K562 (cell line): ENCODE measurements around the gene PRDM16. TPM values are rescaled to one million over a fixed set of nuclear protein-coding genes. Genes with fewer than 3 reads are reported as not detected.

Experiments used
- ATAC-seq: fragments of 200-7000 bp; cut with Tn5 transposase; 3 replicates; pipeline ENCODE4 v1.9.1; 2020; ENCODE audit warnings: moderate library complexity
- BruUV-seq: library from RNA; stranded (reverse); fragments of 400-500 nt; replicated peaks from 2 replicates; lab custom pipeline; 2021; lab: Mats Ljungman, UMichigan
- CTCF ChIA-PET: fragments of 300-600 bp; formaldehyde crosslinking; extraction: SDS; loops from one replicate; lab custom pipeline; 2021; ENCODE audit warnings: low intra/inter-chr PET ratio; lab: Yijun Ruan, JAX
- POLR2A ChIA-PET: fragments of 300-600, 350-650 bp; sonication (Branson Sonifier 250); formaldehyde crosslinking; extraction: SDS; loops from one replicate; lab custom pipeline; 2021; ENCODE audit warnings: antibody characterized with exemption, inconsistent platforms; lab: Yijun Ruan, JAX
- DNase-seq, 4 experiments: peaks; one replicate each; pipeline versions ENCODE4 v3.0.0 to v3.0.0-alpha.2; 2011 to 2018; ENCODE audit warnings: low spot score in 3 of 4, mixed read lengths in 3 of 4; ENCODE audit errors: extremely low read depth in 1 of 4
- FAIRE-seq: peaks from 2 replicates; lab custom pipeline; 2011; peaks lifted over from hg19 to GRCh38; lab: Jason Lieb, UNC
- H2AFZ ChIP-seq: 2 replicates; pipeline ENCODE4 v1.6.0; 2011; ENCODE audit warnings: low read depth, low read length, control low read depth, inconsistent platforms
- H3K27ac ChIP-seq: fragments of 200-600 bp; 3 replicates; pipeline ENCODE4 v1.8.0; 2011; ENCODE audit warnings: low read depth, mild to moderate bottlenecking, control low read depth, inconsistent platforms, low read length, moderate library complexity, mixed read lengths; ENCODE audit errors: extremely low read depth
- H3K27me3 ChIP-seq, 2 experiments: fragments of 300-600 bp in 1 of 2; 2 replicates in 1 of 2; 3 replicates in 1 of 2; pipeline versions ENCODE4 v1.6.0 to v1.8.0; 2011; ENCODE audit warnings: inconsistent platforms in 2 of 2, low read length in 2 of 2, mild to moderate bottlenecking in 1 of 2, mixed read lengths in 1 of 2, moderate library complexity in 1 of 2; ENCODE audit not compliant: control insufficient read depth in 2 of 2, insufficient read depth in 2 of 2
- H3K36me3 ChIP-seq: fragments of 300-600 bp; 3 replicates; pipeline ENCODE4 v1.8.0; 2011; ENCODE audit warnings: mild to moderate bottlenecking, low read length, inconsistent platforms; ENCODE audit not compliant: control insufficient read depth, insufficient read depth
- H3K4me1 ChIP-seq, 2 experiments: fragments of 200-600 bp in 1 of 2; replicated peaks in 1 of 2; 2 replicates in 1 of 2; 3 replicates in 1 of 2; pipeline versions ENCODE4 v1.5.1 to v1.8.0; 2011; ENCODE audit warnings: inconsistent platforms in 2 of 2, low read length in 2 of 2, mild to moderate bottlenecking in 1 of 2, mixed read lengths in 1 of 2, moderate library complexity in 1 of 2; ENCODE audit not compliant: control insufficient read depth in 2 of 2, insufficient read depth in 2 of 2
- H3K4me2 ChIP-seq: 2 replicates; pipeline ENCODE4 v1.6.1; 2011; ENCODE audit warnings: low read length, control low read depth, inconsistent platforms, mixed read lengths; ENCODE audit not compliant: insufficient read depth
- H3K4me3 ChIP-seq: fragments of 200-600 bp; sonication (generic), shearing (Covaris generic); 2 replicates; pipeline ENCODE4 v1.5.1; 2016; ENCODE audit warnings: control low read depth, inconsistent platforms
- H3K79me2 ChIP-seq: fragments of 200-600 bp; 3 replicates; pipeline ENCODE4 v1.8.0; 2011; ENCODE audit warnings: low read length, inconsistent platforms; ENCODE audit not compliant: control insufficient read depth, insufficient read depth
- H3K9ac ChIP-seq, 2 experiments: 2 replicates each; pipeline versions ENCODE4 v1.6.0 to v1.6.1; 2011; ENCODE audit warnings: low read depth in 2 of 2, low read length in 2 of 2, control low read depth in 1 of 2, inconsistent platforms in 1 of 2, mild to moderate bottlenecking in 1 of 2, mixed read lengths in 1 of 2; ENCODE audit not compliant: insufficient read depth in 1 of 2
- H3K9me1 ChIP-seq: one replicate; pipeline ENCODE4 v1.6.0; 2011; ENCODE audit warnings: inconsistent platforms, mild to moderate bottlenecking, low read length, moderate library complexity; ENCODE audit not compliant: control insufficient read depth, insufficient read depth
- H3K9me3 ChIP-seq: replicated peaks from 2 replicates; pipeline ENCODE4 v1.5.1; 2011; ENCODE audit warnings: low read depth, low read length, inconsistent platforms; ENCODE audit not compliant: control insufficient read depth, insufficient read depth
- H4K20me1 ChIP-seq: replicated peaks from 2 replicates; pipeline ENCODE4 v1.6.1; 2011; ENCODE audit warnings: low read length, inconsistent platforms, mixed read lengths; ENCODE audit not compliant: control insufficient read depth, insufficient read depth
- BACH1 ChIP-seq: fragments of 200-800 bp; sonication (Bioruptor generic); IDR thresholded peaks from 2 replicates; pipeline ENCODE4 v1.6.1; 2016; ENCODE audit warnings: missing genetic modification characterization, missing compliant biosample characterization
- COPS2 ChIP-seq: fragments of 450-650 bp; conservative IDR thresholded peaks from 2 replicates; pipeline ENCODE4 v1.6.1; 2016; ENCODE audit warnings: mild to moderate bottlenecking, moderate library complexity
- FOXM1 ChIP-seq, 2 experiments: fragments of 450-650 bp in 1 of 2; sonication (generic) in 1 of 2; formaldehyde crosslinking in 1 of 2; IDR thresholded peaks; 2 replicates each; pipeline versions ENCODE4 v1.6.1 to v1.9.0; 2017 to 2022; ENCODE audit warnings: low read depth in 2 of 2, mild to moderate bottlenecking in 2 of 2, missing genetic modification reagents in 1 of 2, moderate library complexity in 1 of 2
- GTF2F1 ChIP-seq: IDR thresholded peaks from 2 replicates; pipeline ENCODE4 v1.6.1; 2011; ENCODE audit warnings: low read depth, low read length, improper control_type of control experiment
- RBM14 ChIP-seq: fragments of 200-400 bp; formaldehyde crosslinking; IDR thresholded peaks from 2 replicates; pipeline ENCODE4 v1.6.1; 2018; ENCODE audit warnings: low read depth, mild to moderate bottlenecking, low read length, moderate library complexity, borderline replicate concordance; ENCODE audit not compliant: insufficient read depth
- SRSF1 ChIP-seq: fragments of 200-400 bp; formaldehyde crosslinking; IDR thresholded peaks from 2 replicates; pipeline ENCODE4 v1.6.1; 2017; ENCODE audit warnings: mild to moderate bottlenecking, low read depth, low read length, moderate library complexity
- STAT5B ChIP-seq: fragments of 250-450 bp; sonication (Bioruptor Pico); IDR thresholded peaks from 2 replicates; pipeline ENCODE4 v1.8.0; 2021; ENCODE audit warnings: mild to moderate bottlenecking, inconsistent platforms
- THRAP3 ChIP-seq: fragments of 450-650 bp; IDR thresholded peaks from 2 replicates; pipeline ENCODE4 v1.6.1; 2016; ENCODE audit warnings: mild to moderate bottlenecking, inconsistent platforms, borderline replicate concordance
- TSC22D4 ChIP-seq: fragments of 450-650 bp; IDR thresholded peaks from 2 replicates; pipeline ENCODE4 v1.6.1; 2016; ENCODE audit warnings: missing genetic modification characterization, missing biosample characterization, control low read depth
- ZNF197 ChIP-seq: fragments of 200-800 bp; sonication (Bioruptor generic); IDR thresholded peaks from 2 replicates; pipeline ENCODE4 v1.6.1; 2016; ENCODE audit warnings: low read depth, missing genetic modification characterization, missing compliant biosample characterization
- ZNF41 ChIP-seq: fragments of 250-450 bp; sonication (Bioruptor Pico); conservative IDR thresholded peaks from 2 replicates; pipeline ENCODE4 v1.4.0; 2020; ENCODE audit warnings: mild to moderate bottlenecking
- ZNF431 ChIP-seq: sonication (generic); formaldehyde crosslinking; IDR thresholded peaks from 2 replicates; pipeline ENCODE4 v1.8.0; 2022; ENCODE audit warnings: mild to moderate bottlenecking, missing genetic modification reagents
- ZNF561 ChIP-seq: fragments of 450-650 bp; formaldehyde crosslinking; conservative IDR thresholded peaks from 2 replicates; pipeline ENCODE4 v1.4.0; 2020; ENCODE audit warnings: mild to moderate bottlenecking, moderate library complexity
- ZNF830 ChIP-seq: fragments of 250-450 bp; sonication (Bioruptor Pico); IDR thresholded peaks from 2 replicates; pipeline ENCODE4 v1.5.0; 2021; ENCODE audit warnings: mild to moderate bottlenecking
- WGBS: fragments of 100-300 bp; shearing (Covaris generic); methylation state at CpG from one replicate; pipeline ENCODE4 v1.1.6; 2016; ENCODE audit warnings: low coverage, mixed read lengths; ENCODE audit not compliant: insufficient coverage; ENCODE audit errors: missing lambda C conversion rate; 5-methylcytosine and 5-hydroxymethylcytosine counted together
- in situ Hi-C: fragments of 300-500 bp; cut with MboI; formaldehyde crosslinking; loops from 4 replicates; pipeline ENCODE4 v1.15.0; 2018; ENCODE audit warnings: inconsistent platforms, mixed read lengths
- intact Hi-C: fragments of 100-400 bp; cut with micrococcal nuclease; formaldehyde crosslinking; loops from 2 replicates; pipeline ENCODE4 v1.14.2; 2022
- polyA plus RNA-seq, 8 experiments: library from polyadenylated mRNA; depleted of rRNA in 4 of 8; stranded (reverse) in 5 of 8; unstranded in 3 of 8; fragments of >200 nt; fragmentation: Nextera tagmentation in 2 of 8; fragmentation: Illumina TruSeq in 1 of 8; extraction: Ambion mirVana in 2 of 8; extraction: Trizol in 1 of 8; gene quantifications; 2 replicates each; pipeline versions ENCODE4 v1.2.1 to v1.2.3, GENCODE V29; 2011 to 2014; ENCODE audit warnings: inconsistent platforms in 1 of 8, missing spikeins in 1 of 8
- total RNA-seq, 7 experiments: library from RNA; depleted of rRNA in 6 of 7; stranded (reverse); fragments of >200 nt in 6 of 7; fragmentation: Illumina TruSeq in 2 of 7; extraction: Trizol in 2 of 7; gene quantifications; 2 replicates each; pipeline versions ENCODE4 v1.2.1 to v1.2.3, GENCODE V29; 2011 to 2021; ENCODE audit warnings: low replicate concordance in 1 of 7
- TF ChIP-seq, protein P1 (sequence below): fragments of 450-650 bp; formaldehyde crosslinking; IDR thresholded peaks from 2 replicates; pipeline ENCODE4 v1.4.0; 2020; ENCODE audit warnings: mild to moderate bottlenecking, moderate library complexity
- TF ChIP-seq, protein P2 (sequence below): IDR thresholded peaks from 3 replicates; pipeline ENCODE4 v1.6.1; 2011; ENCODE audit warnings: borderline replicate concordance, mild to moderate bottlenecking, moderate library complexity; ENCODE audit not compliant: insufficient read length; ENCODE audit errors: extremely low read depth

Gene PRDM16
- total and polyA plus RNA-seq, 9 of the 15 experiments (the other 6 are each of a cell fraction or from before 2014, with no cell fraction given): 0.10 to 0.27 TPM; not detected in 7

DNA sequence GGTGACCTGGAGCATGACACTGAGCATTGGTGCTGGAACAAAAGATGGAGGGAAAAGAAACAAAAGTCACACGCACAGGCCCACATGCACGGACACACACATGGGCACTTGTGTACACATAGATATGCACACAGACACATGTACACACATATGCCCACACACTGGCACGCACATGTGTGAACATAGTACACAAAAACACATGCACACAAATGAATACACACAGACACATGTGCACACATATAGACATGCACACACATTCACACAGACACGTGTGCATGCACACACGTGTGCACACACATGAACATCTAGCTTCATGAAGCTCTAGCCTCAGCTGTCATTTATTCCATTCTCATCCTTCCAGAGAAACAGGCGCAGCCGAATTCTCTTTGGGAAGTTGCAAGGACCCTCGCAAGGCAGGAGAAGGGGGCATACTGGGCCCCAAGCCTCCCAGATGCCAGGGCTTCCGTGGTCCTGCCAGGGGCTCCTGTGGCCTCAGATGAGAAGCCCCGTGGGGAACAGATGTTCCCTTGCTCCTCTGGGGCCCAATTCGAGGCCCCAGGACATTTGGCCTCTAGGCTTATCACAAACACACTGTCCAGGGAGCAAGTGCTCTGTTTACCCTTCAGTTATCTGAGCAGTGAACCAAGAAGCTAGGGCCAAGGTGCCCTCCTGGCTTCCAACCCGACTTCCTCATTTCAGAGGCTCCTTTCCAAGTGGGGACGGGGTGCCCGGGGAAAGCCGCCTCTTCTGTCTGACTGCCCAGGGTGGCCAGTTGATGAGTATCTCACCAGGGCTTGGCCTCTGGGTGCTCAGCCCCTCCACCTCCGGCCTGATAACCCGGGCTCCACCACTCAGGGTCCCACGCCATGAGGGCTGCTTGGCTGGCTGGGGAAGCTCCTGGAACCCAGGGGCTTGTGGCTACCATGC is 269.1 kb downstream of the PRDM16 start (continued):
- no peak for TF ChIP-seq RBM14
- TF ChIP-seq, protein P1, sequence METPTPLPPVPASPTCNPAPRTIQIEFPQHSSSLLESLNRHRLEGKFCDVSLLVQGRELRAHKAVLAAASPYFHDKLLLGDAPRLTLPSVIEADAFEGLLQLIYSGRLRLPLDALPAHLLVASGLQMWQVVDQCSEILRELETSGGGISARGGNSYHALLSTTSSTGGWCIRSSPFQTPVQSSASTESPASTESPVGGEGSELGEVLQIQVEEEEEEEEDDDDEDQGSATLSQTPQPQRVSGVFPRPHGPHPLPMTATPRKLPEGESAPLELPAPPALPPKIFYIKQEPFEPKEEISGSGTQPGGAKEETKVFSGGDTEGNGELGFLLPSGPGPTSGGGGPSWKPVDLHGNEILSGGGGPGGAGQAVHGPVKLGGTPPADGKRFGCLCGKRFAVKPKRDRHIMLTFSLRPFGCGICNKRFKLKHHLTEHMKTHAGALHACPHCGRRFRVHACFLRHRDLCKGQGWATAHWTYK: no peak

DNA sequence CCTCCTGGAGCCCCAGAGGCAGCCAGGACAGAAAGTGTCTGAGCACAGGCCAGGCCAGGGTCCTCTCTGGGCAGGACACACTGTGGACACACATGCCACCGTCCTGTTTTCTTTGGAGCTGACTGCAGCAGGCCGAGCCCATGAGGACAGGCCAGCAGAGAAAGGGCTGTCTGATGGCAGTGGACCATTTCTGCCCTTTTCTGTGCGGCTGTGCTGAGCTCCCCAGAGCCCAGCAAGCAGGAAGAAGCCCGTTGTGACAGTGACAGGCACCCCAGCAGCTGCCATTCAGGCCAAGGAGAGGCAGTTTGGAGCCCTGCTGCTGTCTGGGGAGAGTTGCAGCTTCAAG is 269.7 kb downstream of the PRDM16 start:
- in situ Hi-C loops: no loop called here
- no TSS peak for BruUV-seq
- CTCF ChIA-PET: no interaction called here
- no peaks in the 10 kb centered on the region; a peak in 1 of 5 replicates for H3K27me3 ChIP-seq
- DNase-seq (no peak), FAIRE-seq (no peak), ATAC-seq (no peak)
- intact Hi-C loops: no loop called here
- 0% methylated on average over 4 of the region's 4 CpGs for WGBS
- H3K27ac ChIP-seq: no peak overlapping the region
- H3K9me1 ChIP-seq: no peaks in the 10 kb centered on the region
- TF ChIP-seq GTF2F1: no peak
- TF ChIP-seq ZNF41 (CRISPR knock-in tag): no peak
- TF ChIP-seq ZNF561 (CRISPR knock-in tag): no peak
- TF ChIP-seq ZNF197 (CRISPR knock-in tag): no peak
- no peak for TF ChIP-seq ZNF431 (CRISPR knock-in tag)
- no peak for TF ChIP-seq TSC22D4 (tag)
- TF ChIP-seq BACH1: no peak
- no peak for TF ChIP-seq SRSF1
- TF ChIP-seq, protein P2, sequence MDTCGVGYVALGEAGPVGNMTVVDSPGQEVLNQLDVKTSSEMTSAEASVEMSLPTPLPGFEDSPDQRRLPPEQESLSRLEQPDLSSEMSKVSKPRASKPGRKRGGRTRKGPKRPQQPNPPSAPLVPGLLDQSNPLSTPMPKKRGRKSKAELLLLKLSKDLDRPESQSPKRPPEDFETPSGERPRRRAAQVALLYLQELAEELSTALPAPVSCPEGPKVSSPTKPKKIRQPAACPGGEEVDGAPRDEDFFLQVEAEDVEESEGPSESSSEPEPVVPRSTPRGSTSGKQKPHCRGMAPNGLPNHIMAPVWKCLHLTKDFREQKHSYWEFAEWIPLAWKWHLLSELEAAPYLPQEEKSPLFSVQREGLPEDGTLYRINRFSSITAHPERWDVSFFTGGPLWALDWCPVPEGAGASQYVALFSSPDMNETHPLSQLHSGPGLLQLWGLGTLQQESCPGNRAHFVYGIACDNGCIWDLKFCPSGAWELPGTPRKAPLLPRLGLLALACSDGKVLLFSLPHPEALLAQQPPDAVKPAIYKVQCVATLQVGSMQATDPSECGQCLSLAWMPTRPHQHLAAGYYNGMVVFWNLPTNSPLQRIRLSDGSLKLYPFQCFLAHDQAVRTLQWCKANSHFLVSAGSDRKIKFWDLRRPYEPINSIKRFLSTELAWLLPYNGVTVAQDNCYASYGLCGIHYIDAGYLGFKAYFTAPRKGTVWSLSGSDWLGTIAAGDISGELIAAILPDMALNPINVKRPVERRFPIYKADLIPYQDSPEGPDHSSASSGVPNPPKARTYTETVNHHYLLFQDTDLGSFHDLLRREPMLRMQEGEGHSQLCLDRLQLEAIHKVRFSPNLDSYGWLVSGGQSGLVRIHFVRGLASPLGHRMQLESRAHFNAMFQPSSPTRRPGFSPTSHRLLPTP: no peak
- no peak for TF ChIP-seq COPS2
- no peak for TF ChIP-seq STAT5B (CRISPR knock-in tag)
- TF ChIP-seq THRAP3: no peak
- TF ChIP-seq ZNF830: no peak
- no peak for TF ChIP-seq FOXM1 (IDR thresholded peaks at IDR 0.05; ENCODE audit: low read depth)
- no peak for TF ChIP-seq FOXM1 (CRISPR knock-in tag; IDR thresholded peaks at IDR 0.05; ENCODE audit: low read depth)
- H2AFZ ChIP-seq: no peak overlapping the region
- no peaks in the 10 kb centered on the region for H4K20me1 ChIP-seq
- no peak overlapping the region for H3K4me2 ChIP-seq
- no peaks in the 10 kb centered on the region for H3K4me1 ChIP-seq
- H3K79me2 ChIP-seq: no peaks in the 10 kb centered on the region
- no peak overlapping the region for H3K4me3 ChIP-seq
- H3K9ac ChIP-seq: no peak overlapping the region
- POLR2A ChIA-PET: no interaction called here
- H3K36me3 ChIP-seq: no peaks in the 10 kb centered on the region
- H3K9me3 ChIP-seq: peaks cover 13% of the 10 kb centered on the region; the same call in 1 of the 2 replicates
